Measurements from ENCODE around the gene PRSS22.
A peak's percentile ranks its signal among the peaks of the same experiment; 100 is the strongest.

Gene PRSS22

GRCh38 chr16:2879854-2880508, 22.0 kb upstream of the PRSS22 start:
- DNase-seq, result no peak

GRCh38 chr16:2874912-2875362, 17.0 kb upstream of the PRSS22 start:
- DNase-seq, result peak; percentile 47 to 67

- DNase-seq, result no peak
These were observed 16.3 kb upstream of the PRSS22 start for GRCh38 chr16:2874032-2874911.

GRCh38 chr16:2871926-2872325, 14.0 kb upstream of the PRSS22 start:
- DNase-seq, result no peak

- peak; percentile 86 to 95 for DNase-seq
These were observed 10.2 kb upstream of the PRSS22 start for GRCh38 chr16:2867987-2868789.

- no peak for DNase-seq
These were observed 9.7 kb upstream of the PRSS22 start for GRCh38 chr16:2867661-2867986.

- no peak for DNase-seq
These were observed 8.5 kb upstream of the PRSS22 start for GRCh38 chr16:2866431-2866830.

- no peak for DNase-seq
These were observed 7.7 kb upstream of the PRSS22 start for GRCh38 chr16:2865651-2866050.

GRCh38 chr16:2860826-2861567, 3.0 kb upstream of the PRSS22 start:
- no peak for DNase-seq

- no peak for DNase-seq
These were observed 1.8 kb upstream of the PRSS22 start for GRCh38 chr16:2859686-2860265.

- no peak for DNase-seq
These were observed 465 bp upstream of the PRSS22 start for GRCh38 chr16:2858245-2859025.

GRCh38 chr16:2856686-2857450, 1.1 kb downstream of the PRSS22 start:
- no peak for DNase-seq

- DNase-seq, result no peak
These were observed 1.8 kb downstream of the PRSS22 start for GRCh38 chr16:2856061-2856670.

- no peak for DNase-seq
These were observed 2.4 kb downstream of the PRSS22 start for GRCh38 chr16:2855536-2855935.

- no peak for DNase-seq
These were observed 3.2 kb downstream of the PRSS22 start for GRCh38 chr16:2854700-2855309.

- no peak for DNase-seq
These were observed 4.4 kb downstream of the PRSS22 start for GRCh38 chr16:2853531-2854073.

GRCh38 chr16:2852731-2853507, 5.1 kb downstream of the PRSS22 start:
- no peak for DNase-seq

GRCh38 chr16:2852003-2852730, 5.8 kb downstream of the PRSS22 start:
- DNase-seq, result no peak

Measured in stimulated activated CD4-positive, alpha-beta T cell treated with anti-CD3 and anti-CD28 coated beads, Interleukin-4, amount 100 ng/mL, for 4 hours (primary cell).